GM19324 (cell line): Measurements from ENCODE around the gene CDC37L1.
"Not testable (repeated sequence)": the region's sequence is repeated elsewhere in the genome, so short reads cannot be mapped to it uniquely, and the experiment has no call there.

ENCODE experiments used
- ATAC-seq: cut with Tn5 transposase; IDR thresholded peaks from one replicate; pipeline ENCODE4 v1.9.1; 2021; ENCODE audit warnings: mild to moderate bottlenecking, moderate library complexity; ENCODE audit not compliant: unreplicated experiment, low FRiP score

Gene CDC37L1

GRCh38 chr9:4746278-4747030 lies 67.1 kb downstream of the CDC37L1 start:
- no peak for ATAC-seq

DNA sequence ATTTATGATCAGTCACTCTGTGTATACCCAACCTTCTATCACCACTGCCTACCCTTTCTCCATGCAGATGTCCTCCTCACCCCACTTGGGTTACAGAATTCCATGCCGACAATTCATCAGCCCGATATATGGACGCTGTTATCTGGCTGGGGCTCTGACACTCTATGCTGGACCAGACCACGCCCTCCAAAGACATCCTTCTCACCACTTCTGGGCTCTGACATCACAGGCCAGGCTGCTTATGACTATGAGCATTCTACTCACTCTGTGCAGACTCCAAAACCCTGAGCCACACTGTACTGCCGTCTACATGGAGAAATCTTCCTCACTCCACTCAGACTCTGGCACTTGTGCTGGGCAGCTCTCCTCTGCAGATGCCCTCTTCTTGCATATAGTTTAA lies 69.2 kb downstream of the CDC37L1 start:
- no peak for ATAC-seq

DNA sequence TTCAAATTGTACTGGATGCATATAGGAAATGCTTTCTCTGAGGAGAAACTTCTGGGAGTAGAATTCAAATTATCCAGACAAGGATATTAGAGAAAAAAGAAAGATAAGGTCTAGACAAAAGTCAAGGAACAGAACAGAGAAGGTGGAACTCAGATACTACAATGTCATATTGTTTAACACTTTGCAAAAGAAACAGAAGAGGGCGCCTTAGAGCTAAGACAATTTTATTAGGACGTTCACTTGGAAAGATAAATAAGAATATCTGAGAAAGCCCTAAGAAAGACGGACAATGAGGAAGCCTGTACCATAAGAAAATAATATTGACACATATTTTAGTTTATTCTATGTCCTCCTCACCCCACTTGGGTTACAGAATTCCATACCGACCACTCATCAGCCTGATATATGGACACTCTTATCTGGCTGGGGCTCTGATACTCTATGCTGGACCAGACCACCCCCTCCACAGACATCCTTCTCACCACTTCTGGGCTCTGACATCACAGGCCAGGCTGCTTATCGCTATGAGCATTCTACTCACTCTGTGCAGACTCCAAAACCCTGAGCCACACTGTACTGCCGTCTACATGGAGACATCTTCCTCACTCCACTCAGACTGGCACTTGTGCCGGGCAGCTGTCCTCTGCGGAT lies 70.8 kb downstream of the CDC37L1 start:
- ATAC-seq, result no peak

GRCh38 chr9:4754530-4754929 lies 75.2 kb downstream of the CDC37L1 start:
- ATAC-seq, result not testable (repeated sequence)

DNA sequence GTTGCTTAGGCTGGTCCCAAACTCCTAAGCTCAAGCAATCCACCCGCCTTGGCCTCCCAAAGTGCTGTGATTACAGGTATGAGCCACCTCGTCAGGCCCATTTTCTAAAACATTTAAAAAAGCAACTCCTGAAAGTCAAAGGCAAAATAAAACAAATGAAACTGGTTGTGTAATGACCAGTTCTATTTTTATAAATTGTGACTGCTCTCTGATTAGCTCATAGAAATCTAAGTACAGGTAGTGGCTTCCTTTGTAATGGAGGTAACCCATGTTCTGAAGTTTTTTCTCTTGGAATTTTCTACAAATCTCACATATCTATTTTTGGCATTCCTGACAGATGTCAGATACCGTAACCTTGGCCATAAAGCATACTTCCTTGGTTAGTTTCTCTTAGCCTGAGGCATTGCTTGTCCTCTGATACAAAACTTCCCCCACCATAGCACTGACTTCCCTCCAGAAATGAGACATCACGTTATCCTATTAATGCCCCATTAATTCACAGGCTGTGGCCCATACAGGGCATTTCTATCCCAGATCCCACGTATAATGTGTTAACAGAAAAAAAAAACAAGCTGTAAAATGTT lies 75.7 kb downstream of the CDC37L1 start:
- ATAC-seq, result no peak

- ATAC-seq, result no peak
Observed at GRCh38 chr9:4756420-4756819, 77.1 kb downstream of the CDC37L1 start.
